ENCODE results near the gene NBAS.

- TF ChIP-seq RFX5 (IDR thresholded peaks at IDR 0.05) (no peak), SMC3 (IDR thresholded peaks at IDR 0.05) (no peak), POLR2A (IDR thresholded peaks at IDR 0.05; ENCODE audit: low read length) (no peak), CTCF (IDR thresholded peaks at IDR 0.05) (no peak), EP300 (IDR thresholded peaks at IDR 0.05) (no peak), KDM1A (IDR thresholded peaks at IDR 0.05; ENCODE audit: low read depth) (no peak), ZNF302 (CRISPR knock-in tag; IDR thresholded peaks at IDR 0.05) (no peak)
- TF ChIP-seq, protein P1, sequence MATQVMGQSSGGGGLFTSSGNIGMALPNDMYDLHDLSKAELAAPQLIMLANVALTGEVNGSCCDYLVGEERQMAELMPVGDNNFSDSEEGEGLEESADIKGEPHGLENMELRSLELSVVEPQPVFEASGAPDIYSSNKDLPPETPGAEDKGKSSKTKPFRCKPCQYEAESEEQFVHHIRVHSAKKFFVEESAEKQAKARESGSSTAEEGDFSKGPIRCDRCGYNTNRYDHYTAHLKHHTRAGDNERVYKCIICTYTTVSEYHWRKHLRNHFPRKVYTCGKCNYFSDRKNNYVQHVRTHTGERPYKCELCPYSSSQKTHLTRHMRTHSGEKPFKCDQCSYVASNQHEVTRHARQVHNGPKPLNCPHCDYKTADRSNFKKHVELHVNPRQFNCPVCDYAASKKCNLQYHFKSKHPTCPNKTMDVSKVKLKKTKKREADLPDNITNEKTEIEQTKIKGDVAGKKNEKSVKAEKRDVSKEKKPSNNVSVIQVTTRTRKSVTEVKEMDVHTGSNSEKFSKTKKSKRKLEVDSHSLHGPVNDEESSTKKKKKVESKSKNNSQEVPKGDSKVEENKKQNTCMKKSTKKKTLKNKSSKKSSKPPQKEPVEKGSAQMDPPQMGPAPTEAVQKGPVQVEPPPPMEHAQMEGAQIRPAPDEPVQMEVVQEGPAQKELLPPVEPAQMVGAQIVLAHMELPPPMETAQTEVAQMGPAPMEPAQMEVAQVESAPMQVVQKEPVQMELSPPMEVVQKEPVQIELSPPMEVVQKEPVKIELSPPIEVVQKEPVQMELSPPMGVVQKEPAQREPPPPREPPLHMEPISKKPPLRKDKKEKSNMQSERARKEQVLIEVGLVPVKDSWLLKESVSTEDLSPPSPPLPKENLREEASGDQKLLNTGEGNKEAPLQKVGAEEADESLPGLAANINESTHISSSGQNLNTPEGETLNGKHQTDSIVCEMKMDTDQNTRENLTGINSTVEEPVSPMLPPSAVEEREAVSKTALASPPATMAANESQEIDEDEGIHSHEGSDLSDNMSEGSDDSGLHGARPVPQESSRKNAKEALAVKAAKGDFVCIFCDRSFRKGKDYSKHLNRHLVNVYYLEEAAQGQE (IDR thresholded peaks at IDR 0.05) = no peak
Observed at GRCh38 chr2:15472876-15473275, 88.3 kb downstream of the NBAS start.

Data from A549 (cell line).